ENCODE measurements around the gene CLDND1. TPM values are rescaled to one million over a fixed set of nuclear protein-coding genes. Genes with fewer than 3 reads are reported as not detected.

The CLDND1 gene
- total and polyA plus RNA-seq, 2 of the 4 experiments (the other 2 are of a cell fraction) = 75.8 to 78.3 TPM

DNA sequence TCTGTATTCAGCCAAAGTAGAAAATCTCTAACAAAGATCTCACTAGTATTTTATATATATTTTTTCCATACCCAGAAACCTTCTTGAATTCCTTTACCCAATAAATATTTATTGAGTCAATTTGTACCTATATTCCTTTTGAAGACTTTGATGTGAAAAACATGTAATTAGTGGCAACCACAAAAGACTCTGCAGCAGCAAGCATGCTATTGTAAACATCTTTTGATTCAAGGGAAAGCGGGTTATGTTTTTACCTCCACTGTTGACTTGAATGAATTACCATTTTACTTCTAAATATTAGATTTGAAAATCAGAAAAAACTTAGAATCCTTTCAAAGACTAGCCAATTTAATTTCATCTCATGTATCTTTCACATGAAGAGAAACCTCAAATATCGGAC is 11.5 kb upstream of the CLDND1 start:
- H3K4me1 ChIP-seq (ENCODE audit: control insufficient read depth, insufficient read depth, low read length) = no peaks in the 10 kb centered on the region
- H3K27ac ChIP-seq (ENCODE audit: insufficient read depth, low read length) = no peak overlapping the region
- H3K4me3 ChIP-seq (ENCODE audit: insufficient read depth, low read depth, low read length) = no peak overlapping the region
- intact Hi-C loops (cut with micrococcal nuclease) = no loop called here
- no peak overlapping the region for H3K9ac ChIP-seq (ENCODE audit: low read depth, low read length)
- dilution Hi-C loops (cut with HindIII; ENCODE audit: low sequenced_read_pairs, unreplicated experiment) = no loop called here
- H3K56ac ChIP-seq (ENCODE audit: extremely low read depth, insufficient read depth, low read length) = no peak overlapping the region
- in situ Hi-C loops (cut with MboI; ENCODE audit: low sequenced_read_pairs) = no loop called here
- DNase-seq (no peak), ATAC-seq (ENCODE audit: low read depth) (no peak)
- H4K8ac ChIP-seq (ENCODE audit: low read depth in 2 of 2, low read length in 2 of 2) = no peak overlapping the region
- H3K18ac ChIP-seq (ENCODE audit: low read depth, low read length) = no peak overlapping the region
- H2AFZ ChIP-seq (replicated peaks; ENCODE audit: low read length, poor library complexity) = no peak overlapping the region
- no peaks in the 10 kb centered on the region for H3K9me1 ChIP-seq (ENCODE audit: insufficient read depth, low read length)
- H2AK5ac ChIP-seq (ENCODE audit: low read depth, low read length) = no peak overlapping the region
- WGBS, 2 experiments (ENCODE audit: extremely low coverage in 2 of 2, insufficient read length in 1 of 2) = no CpG with 5 or more reads among the region's 2 CpGs
- H3K23ac ChIP-seq (ENCODE audit: low read depth, low read length) = no peak overlapping the region
- H3K79me1 ChIP-seq (ENCODE audit: low read depth in 1 of 2, low read length in 2 of 2) = no peaks in the 10 kb centered on the region
- peaks cover 7% of the 10 kb centered on the region for H3K27me3 ChIP-seq (ENCODE audit: control insufficient read depth, insufficient read depth, low read length)
- H4K91ac ChIP-seq (ENCODE audit: insufficient read depth, low read depth, low read length) = no peak overlapping the region
- ChIA-PET POLR2A (ENCODE audit: unreplicated experiment) (no interaction called here), CTCF (no interaction called here)
- H3K4ac ChIP-seq (ENCODE audit: low read depth, low read length) = no peak overlapping the region
- no peaks in the 10 kb centered on the region for H3K36me3 ChIP-seq (ENCODE audit: control insufficient read depth, insufficient read depth, low read length)
- TF ChIP-seq RFX5 (IDR thresholded peaks at IDR 0.05; ENCODE audit: low read depth, low read length) = no peak
- TF ChIP-seq NFE2L2 (IDR thresholded peaks at IDR 0.05; ENCODE audit: low read depth, low read length) = no peak
- no peak for TF ChIP-seq RAD21 (IDR thresholded peaks at IDR 0.05; ENCODE audit: low read length)
- no peak for TF ChIP-seq FOS (IDR thresholded peaks at IDR 0.05; ENCODE audit: low read depth, low read length)
- H2BK20ac ChIP-seq (ENCODE audit: low read depth, low read length) = no peak overlapping the region
- H2BK15ac ChIP-seq (ENCODE audit: low read depth, low read length) = no peak overlapping the region
- H2AK9ac ChIP-seq (replicated peaks; ENCODE audit: low read depth, low read length, poor library complexity) = no peak overlapping the region
- H2BK5ac ChIP-seq (ENCODE audit: low read depth, low read length, poor library complexity, severe bottlenecking) = no peak overlapping the region
- no peaks in the 10 kb centered on the region for H4K20me1 ChIP-seq (ENCODE audit: insufficient read depth, low read length)
- H4K5ac ChIP-seq (ENCODE audit: low read depth, low read length) = no peak overlapping the region
- H3K4me2 ChIP-seq (ENCODE audit: low read depth, low read length) = no peak overlapping the region
- no peak overlapping the region for H2BK120ac ChIP-seq (ENCODE audit: low read depth, low read length)
- H3K9me3 ChIP-seq (ENCODE audit: control insufficient read depth, insufficient read depth, low read length) = no peaks in the 10 kb centered on the region
- no TSS peak for BruUV-seq (replicated peaks)
- H3K14ac ChIP-seq (replicated peaks; ENCODE audit: low read depth, low read length) = no peak overlapping the region

All from IMR-90 (cell line).